Endothelial cell of umbilical vein (primary cell): ENCODE results near the gene ZBTB20.

Experiments used
- CTCF ChIP-seq, 2 donors: IDR thresholded peaks; 1 replicate in 1 of 2; 2 replicates in 1 of 2; pipeline ENCODE4 v1.5.1; 2011; ENCODE audit warnings: low read length in 2 of 2, mild to moderate bottlenecking in 2 of 2, moderate library complexity in 2 of 2, control low read depth in 1 of 2, inconsistent platforms in 1 of 2, low read depth in 1 of 2; ENCODE audit not compliant: insufficient read depth in 1 of 2; ENCODE audit errors: extremely low read depth in 1 of 2
- EZH2 ChIP-seq: IDR thresholded peaks from 2 replicates; pipeline ENCODE4 v1.6.1; 2012; ENCODE audit warnings: borderline replicate concordance, low read depth, mild to moderate bottlenecking, moderate library complexity, low read length, inconsistent platforms; ENCODE audit not compliant: severe bottlenecking
- MYC ChIP-seq: IDR thresholded peaks from one replicate; pipeline ENCODE4 v1.6.1; 2011; ENCODE audit warnings: mild to moderate bottlenecking, low read depth, low read length
- POLR2A ChIP-seq: IDR thresholded peaks from 2 replicates; pipeline ENCODE4 v1.6.1; 2012; ENCODE audit warnings: low read depth, mild to moderate bottlenecking, control low read depth, low read length

DNA sequence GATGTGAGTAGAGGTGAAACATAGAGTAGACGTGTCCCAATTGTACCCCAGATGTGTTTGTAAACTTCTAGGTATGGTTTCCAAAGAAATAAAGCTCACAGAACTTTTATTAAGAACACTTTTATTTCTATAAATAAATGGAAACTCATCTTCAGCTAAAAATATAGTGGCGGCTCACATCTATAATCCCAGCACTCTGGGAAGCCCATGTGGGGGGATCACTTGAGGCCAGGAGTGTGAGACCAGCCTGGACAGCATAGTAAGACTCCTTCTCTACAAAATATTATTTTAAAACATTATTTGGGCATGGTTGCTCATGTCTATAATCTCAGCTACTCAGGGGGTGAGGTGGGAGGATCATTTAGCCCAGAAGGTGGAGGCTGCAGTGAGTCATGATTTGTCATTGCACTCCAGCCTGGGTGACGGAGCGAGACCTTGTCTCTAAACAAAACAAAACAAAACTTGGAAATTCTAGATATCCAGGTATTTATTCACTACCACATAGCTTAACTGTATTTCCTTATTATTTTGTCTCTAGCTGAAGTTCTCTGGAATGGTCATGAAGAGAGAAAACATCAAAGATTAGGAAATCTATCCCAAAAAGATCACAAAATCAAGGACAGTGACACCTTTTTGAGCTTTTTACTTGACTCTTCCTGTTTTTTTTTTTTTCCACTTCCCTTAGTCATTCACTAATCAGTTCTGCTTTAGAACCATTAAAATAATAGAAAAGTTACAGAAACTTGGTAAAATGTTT is 595.1 kb downstream of the ZBTB20 start:
- TF ChIP-seq CTCF (IDR thresholded peaks at IDR 0.05; ENCODE audit: extremely low read depth in 1 of 2, insufficient read depth in 1 of 2, low read depth in 1 of 2, low read length in 2 of 2) (no peak), EZH2 (no peak), MYC (no peak), POLR2A (no peak)
